Medulla oblongata (tissue), 1 donor: Measurements from ENCODE around the gene ZAP70.

Experiments
- DNase-seq: peaks from one replicate; pipeline ENCODE4 v3.0.0-alpha.2; 2015; ENCODE audit errors: extremely low spot score

ZAP70 gene

GRCh38 chr2:97716695-97717612 is 3.6 kb downstream of the ZAP70 start:
- no peak for DNase-seq

GRCh38 chr2:97717613-97717995 is 4.2 kb downstream of the ZAP70 start:
- no peak for DNase-seq

- DNase-seq: no peak
These were observed 4.9 kb downstream of the ZAP70 start for GRCh38 chr2:97718051-97718882.

- no peak for DNase-seq
These were observed 5.6 kb downstream of the ZAP70 start for GRCh38 chr2:97718942-97719341.

GRCh38 chr2:97719362-97720155 is 6.2 kb downstream of the ZAP70 start:
- DNase-seq: no peak

- no peak for DNase-seq
These were observed 7.4 kb downstream of the ZAP70 start for GRCh38 chr2:97720746-97721145.

- DNase-seq: no peak
These were observed 8.9 kb downstream of the ZAP70 start for GRCh38 chr2:97722227-97722626.

GRCh38 chr2:97723156-97724072 is 10.0 kb downstream of the ZAP70 start:
- no peak for DNase-seq

- DNase-seq: no peak
These were observed 10.7 kb downstream of the ZAP70 start for GRCh38 chr2:97724073-97724410.

- no peak for DNase-seq
These were observed 11.1 kb downstream of the ZAP70 start for GRCh38 chr2:97724501-97724900.

GRCh38 chr2:97724946-97725688 is 11.7 kb downstream of the ZAP70 start:
- DNase-seq: no peak

GRCh38 chr2:97726261-97727064 is 13.1 kb downstream of the ZAP70 start:
- no peak for DNase-seq

GRCh38 chr2:97727296-97727695 is 13.9 kb downstream of the ZAP70 start:
- no peak for DNase-seq

- DNase-seq: peak; percentile 58
These were observed 14.8 kb downstream of the ZAP70 start for GRCh38 chr2:97728091-97728731.

GRCh38 chr2:97730245-97730644 is 16.9 kb downstream of the ZAP70 start:
- DNase-seq: no peak

- no peak for DNase-seq
These were observed 18.1 kb downstream of the ZAP70 start for GRCh38 chr2:97731274-97732020.

GRCh38 chr2:97732436-97733340 is 19.3 kb downstream of the ZAP70 start:
- DNase-seq: no peak
